GM12874 (cell line): Measurements from ENCODE around the gene ITPR1.
A peak's percentile ranks its signal among the peaks of the same experiment; 100 is the strongest.

Source experiments
- TF ChIP-seq, protein P1 (sequence below): IDR thresholded peaks from 2 replicates; pipeline ENCODE4 v1.5.1; 2011; ENCODE audit warnings: low read depth, mild to moderate bottlenecking, control low read depth, low read length, moderate library complexity; ENCODE audit not compliant: insufficient read depth

ITPR1 gene

DNA sequence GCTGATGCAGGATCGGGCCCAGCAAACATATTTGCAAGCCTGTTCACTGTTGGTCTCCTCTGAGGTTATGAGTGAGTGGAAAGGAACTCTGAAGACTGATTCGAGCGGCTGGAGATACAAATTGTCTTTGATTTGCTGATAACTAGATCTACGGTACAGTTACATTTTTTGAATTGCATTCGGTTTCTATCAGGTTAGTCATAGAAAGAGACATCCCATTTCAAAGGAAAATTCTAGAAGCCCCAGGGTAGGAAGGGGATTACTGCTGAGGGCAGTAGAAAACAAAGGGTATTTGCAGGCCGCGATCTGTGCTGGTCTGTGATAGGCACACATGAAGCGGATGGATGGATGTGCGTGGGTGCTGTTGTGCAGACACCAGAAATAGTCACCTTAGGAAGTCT is 228.4 kb downstream of the ITPR1 start:
- TF ChIP-seq, protein P1, sequence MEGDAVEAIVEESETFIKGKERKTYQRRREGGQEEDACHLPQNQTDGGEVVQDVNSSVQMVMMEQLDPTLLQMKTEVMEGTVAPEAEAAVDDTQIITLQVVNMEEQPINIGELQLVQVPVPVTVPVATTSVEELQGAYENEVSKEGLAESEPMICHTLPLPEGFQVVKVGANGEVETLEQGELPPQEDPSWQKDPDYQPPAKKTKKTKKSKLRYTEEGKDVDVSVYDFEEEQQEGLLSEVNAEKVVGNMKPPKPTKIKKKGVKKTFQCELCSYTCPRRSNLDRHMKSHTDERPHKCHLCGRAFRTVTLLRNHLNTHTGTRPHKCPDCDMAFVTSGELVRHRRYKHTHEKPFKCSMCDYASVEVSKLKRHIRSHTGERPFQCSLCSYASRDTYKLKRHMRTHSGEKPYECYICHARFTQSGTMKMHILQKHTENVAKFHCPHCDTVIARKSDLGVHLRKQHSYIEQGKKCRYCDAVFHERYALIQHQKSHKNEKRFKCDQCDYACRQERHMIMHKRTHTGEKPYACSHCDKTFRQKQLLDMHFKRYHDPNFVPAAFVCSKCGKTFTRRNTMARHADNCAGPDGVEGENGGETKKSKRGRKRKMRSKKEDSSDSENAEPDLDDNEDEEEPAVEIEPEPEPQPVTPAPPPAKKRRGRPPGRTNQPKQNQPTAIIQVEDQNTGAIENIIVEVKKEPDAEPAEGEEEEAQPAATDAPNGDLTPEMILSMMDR = no peak

DNA sequence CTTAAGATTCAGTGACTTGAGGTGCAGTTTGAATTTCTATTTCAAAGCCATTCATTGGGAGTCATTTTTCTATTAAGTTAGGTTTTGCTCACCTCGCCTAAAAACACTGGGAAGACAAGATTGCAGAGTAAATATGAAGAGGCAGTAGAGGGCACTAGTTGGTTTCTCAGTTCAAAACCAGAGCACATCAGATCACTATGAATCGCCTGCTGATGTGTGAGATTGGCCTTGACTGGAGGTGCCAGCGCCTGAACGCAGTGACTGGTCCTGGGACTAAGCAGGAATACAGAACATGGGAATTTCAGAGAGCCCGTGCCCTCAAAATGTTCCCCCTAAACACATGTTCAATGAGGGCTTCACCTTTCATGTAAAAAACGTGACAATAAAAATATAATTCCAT is 229.0 kb downstream of the ITPR1 start:
- TF ChIP-seq, protein P1 = peak; percentile 40; the same call in 1 of the 2 replicates

DNA sequence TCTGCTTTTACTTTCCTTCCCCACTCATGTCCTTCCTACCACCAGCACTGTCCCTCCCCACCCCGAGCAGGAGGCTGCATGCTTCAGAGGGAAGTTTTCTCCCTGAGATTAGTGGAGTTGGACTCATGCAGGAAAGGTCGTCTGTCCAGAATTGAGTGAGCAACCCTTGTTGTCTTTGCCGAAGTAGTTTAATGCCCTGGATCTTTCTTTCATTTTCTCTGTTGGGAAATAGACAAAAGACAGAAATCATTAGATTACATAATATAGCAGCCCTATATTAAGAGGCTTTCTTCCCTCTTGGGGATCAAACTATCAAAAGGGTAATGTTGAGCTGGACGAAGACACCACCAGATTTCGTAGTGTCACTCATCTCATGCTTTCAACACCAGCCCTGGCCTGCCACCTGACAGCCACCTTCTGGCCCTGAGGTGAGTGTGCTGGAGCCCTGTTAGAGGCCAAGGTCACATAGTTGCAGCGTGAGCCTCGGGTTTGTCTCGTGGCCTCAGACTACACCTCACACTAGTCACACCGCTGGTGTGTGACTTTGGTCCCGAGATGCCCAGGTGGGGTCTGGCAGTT is 231.0 kb downstream of the ITPR1 start:
- TF ChIP-seq, protein P1 = no peak

DNA sequence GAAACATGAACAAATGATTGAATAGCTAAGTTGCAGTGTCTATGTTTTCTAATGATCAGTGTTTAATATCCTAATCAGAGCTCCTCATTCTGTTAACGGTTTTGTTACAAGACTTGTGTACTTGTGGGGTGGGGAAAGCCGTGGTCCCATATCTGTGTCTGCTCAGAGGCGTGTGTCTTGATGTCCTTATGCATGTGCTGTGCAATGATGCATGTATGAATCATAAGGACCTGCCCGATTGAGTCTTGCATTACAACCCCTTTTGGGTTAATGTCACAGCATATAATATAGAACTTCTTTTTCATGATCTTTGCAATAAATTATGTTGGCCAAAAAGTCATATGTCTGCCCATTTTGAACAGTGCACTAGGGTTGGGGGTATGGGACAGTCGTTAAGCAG is 233.4 kb downstream of the ITPR1 start:
- TF ChIP-seq, protein P1 = no peak

DNA sequence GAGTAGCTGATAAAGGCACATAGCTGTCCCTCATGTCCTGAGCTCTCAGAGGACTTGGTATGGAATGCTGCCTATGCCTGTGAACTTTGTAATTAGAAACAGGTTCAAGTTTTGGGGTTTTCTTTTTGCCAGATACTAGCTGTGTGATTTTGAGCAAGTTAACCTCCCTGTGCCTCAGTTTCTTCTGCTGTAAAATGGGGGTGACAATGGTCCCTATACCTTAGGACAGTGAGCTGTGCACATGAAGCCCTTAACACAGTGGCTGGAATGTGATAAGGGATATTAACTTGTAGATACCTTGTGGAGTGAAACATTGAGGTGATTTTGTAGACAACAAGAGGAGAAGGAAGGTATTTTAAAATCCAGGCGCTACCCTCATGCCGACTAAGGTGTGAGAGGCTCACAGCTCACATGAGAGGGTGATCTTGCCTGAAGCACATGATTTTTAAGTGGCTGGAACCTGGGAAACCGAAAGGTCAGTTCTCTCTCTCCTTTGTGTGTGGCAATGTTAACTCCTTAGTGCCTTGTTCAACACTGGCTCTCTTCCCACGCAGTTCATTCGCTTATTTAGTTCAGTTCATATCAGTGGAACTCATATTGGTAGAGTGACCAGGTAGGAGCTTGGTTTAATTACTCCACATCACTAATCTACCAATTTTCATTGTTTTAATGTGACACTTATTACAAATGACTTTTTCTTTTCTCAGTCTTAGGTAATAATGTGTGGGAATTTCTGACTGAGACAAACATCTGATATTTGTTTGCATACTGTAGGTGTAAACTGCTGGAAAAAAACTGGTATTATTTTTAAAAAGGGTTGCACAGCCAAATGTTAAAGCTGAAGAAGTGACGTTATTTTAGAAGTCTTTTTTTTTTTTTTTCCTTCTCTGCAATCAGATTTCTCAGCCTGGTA is 236.2 kb downstream of the ITPR1 start:
- TF ChIP-seq, protein P1 = no peak

DNA sequence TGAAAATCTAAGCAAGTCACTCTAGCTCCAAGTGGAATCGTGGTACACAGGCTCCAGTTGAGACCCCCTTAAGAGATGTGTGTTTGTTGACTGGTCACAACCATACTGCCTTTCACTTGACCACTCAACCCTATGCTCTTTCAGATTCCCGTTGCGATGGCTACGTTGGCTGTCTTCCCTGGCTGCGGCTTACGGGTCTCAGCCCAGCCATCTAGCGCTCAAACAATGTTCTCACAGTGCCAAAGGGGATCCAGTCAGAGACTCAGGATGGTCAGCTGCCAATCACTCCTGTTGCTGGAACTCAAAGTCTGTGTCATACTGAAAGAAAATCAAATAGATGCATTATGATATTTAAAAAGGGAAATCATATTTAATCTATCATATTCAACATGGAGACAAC is 237.6 kb downstream of the ITPR1 start:
- TF ChIP-seq, protein P1 = no peak

DNA sequence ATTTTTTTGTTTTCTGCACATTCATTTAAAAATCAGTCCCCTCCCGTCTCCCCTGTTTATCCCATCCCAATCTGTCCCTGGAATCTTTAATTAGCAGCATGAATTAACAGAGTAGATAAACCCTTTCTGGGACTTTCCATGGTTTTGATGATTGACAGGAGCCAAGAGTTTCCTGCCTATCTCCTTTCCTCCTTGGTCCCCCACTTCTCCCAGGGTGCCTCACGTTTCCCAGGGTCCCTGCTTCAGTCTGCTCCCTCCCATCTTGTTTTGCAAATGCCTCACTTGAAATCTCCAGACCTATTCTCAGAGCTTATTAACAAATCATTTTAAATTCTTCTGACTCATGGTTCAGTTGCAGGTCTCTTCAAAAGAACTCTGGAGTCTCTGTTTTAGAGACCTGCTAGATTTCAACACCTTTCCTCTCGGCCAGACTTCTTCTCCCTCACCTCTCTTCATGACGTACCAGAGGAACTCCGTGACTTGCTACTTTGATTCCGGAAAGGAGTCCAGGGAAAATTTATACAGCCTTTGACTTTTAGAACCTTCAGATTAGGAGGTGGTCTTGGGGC is 238.5 kb downstream of the ITPR1 start:
- TF ChIP-seq, protein P1 = no peak
